HEK293 (cell line): ENCODE data around the gene BACE1-AS.

Source experiments
- CTCF ChIA-PET: fragments of 350-600 bp; formaldehyde crosslinking; extraction: SDS; loops from one replicate; lab custom pipeline; 2021; ENCODE audit warnings: antibody characterized with exemption; lab: Yijun Ruan, JAX
- POLR2A ChIA-PET: fragments of 300-600 bp; formaldehyde crosslinking; extraction: SDS; loops from one replicate; lab custom pipeline; 2020; ENCODE audit warnings: antibody characterized with exemption, inconsistent platforms; lab: Yijun Ruan, JAX
- H3K27ac ChIP-seq: fragments of 200-500 bp; sonication (Bioruptor generic); 2 replicates; pipeline ENCODE4 v1.5.1; 2014; ENCODE audit warnings: low read depth, low read length, control low read depth, inconsistent platforms; ENCODE audit errors: extremely low read depth
- H3K36me3 ChIP-seq, 2 experiments: fragments of 200-500 bp in 1 of 2; sonication (Bioruptor generic) in 1 of 2; 1 replicate in 1 of 2; 2 replicates in 1 of 2; pipeline ENCODE4 v1.5.1; 2014 to 2017; ENCODE audit warnings: inconsistent platforms in 2 of 2, low read length in 2 of 2; ENCODE audit not compliant: control insufficient read depth in 2 of 2, insufficient read depth in 1 of 2
- H3K4me1 ChIP-seq: fragments of 200-500 bp; sonication (Bioruptor generic); 2 replicates; pipeline ENCODE4 v1.5.1; 2014; ENCODE audit warnings: mild to moderate bottlenecking, low read length, inconsistent platforms; ENCODE audit not compliant: control insufficient read depth, insufficient read depth
- H3K4me3 ChIP-seq: 2 replicates; pipeline ENCODE4 v1.5.1; 2011; ENCODE audit warnings: low read depth, mild to moderate bottlenecking, control low read depth, low read length, moderate library complexity
- H3K9me3 ChIP-seq: fragments of 200-500 bp; sonication (Bioruptor generic); 2 replicates; pipeline ENCODE4 v1.5.1; 2014; ENCODE audit warnings: low read depth, low read length, inconsistent platforms; ENCODE audit not compliant: control insufficient read depth, insufficient read depth
- GLIS2 ChIP-seq: fragments of 450-650 bp; formaldehyde crosslinking; IDR thresholded peaks from 2 replicates; pipeline ENCODE4 v1.5.1; 2016; ENCODE audit warnings: missing biosample characterization, missing genetic modification characterization
- HOXC10 ChIP-seq: sonication (generic); formaldehyde crosslinking; IDR thresholded peaks from 2 replicates; pipeline ENCODE4 v1.8.1; 2023; ENCODE audit warnings: mild to moderate bottlenecking, missing genetic modification reagents
- MEIS1 ChIP-seq: sonication (generic); formaldehyde crosslinking; IDR thresholded peaks from 2 replicates; pipeline ENCODE4 v1.8.1; 2022; ENCODE audit warnings: missing genetic modification reagents, mild to moderate bottlenecking, borderline replicate concordance
- ZIC2 ChIP-seq: fragments of 450-650 bp; formaldehyde crosslinking; IDR thresholded peaks from 2 replicates; pipeline ENCODE4 v1.5.1; 2016; ENCODE audit warnings: missing biosample characterization, missing genetic modification characterization
- ZNF121 ChIP-seq: fragments of 450-650 bp; formaldehyde crosslinking; IDR thresholded peaks from 2 replicates; pipeline ENCODE4 v1.5.1; 2016; ENCODE audit warnings: missing biosample characterization, missing genetic modification characterization
- ZNF138 ChIP-seq: fragments of 450-650 bp; formaldehyde crosslinking; IDR thresholded peaks from 2 replicates; pipeline ENCODE4 v1.5.1; 2016; ENCODE audit warnings: missing biosample characterization, missing genetic modification characterization, borderline replicate concordance
- ZNF184 ChIP-seq: fragments of 450-650 bp; IDR thresholded peaks from 2 replicates; pipeline ENCODE4 v1.5.1; 2018; ENCODE audit warnings: missing biosample characterization, mild to moderate bottlenecking, missing genetic modification characterization
- ZNF302 ChIP-seq: fragments of 450-650 bp; formaldehyde crosslinking; IDR thresholded peaks from 2 replicates; pipeline ENCODE4 v1.5.1; 2016; ENCODE audit warnings: missing biosample characterization, missing genetic modification characterization, low read depth
- ZNF394 ChIP-seq: fragments of 450-650 bp; formaldehyde crosslinking; IDR thresholded peaks from 2 replicates; pipeline ENCODE4 v1.5.1; 2016; ENCODE audit warnings: missing biosample characterization, missing genetic modification characterization, mild to moderate bottlenecking, moderate library complexity, borderline replicate concordance
- ZNF768 ChIP-seq: fragments of 450-650 bp; formaldehyde crosslinking; IDR thresholded peaks from 2 replicates; pipeline ENCODE4 v1.5.1; 2018; ENCODE audit warnings: missing biosample characterization, mild to moderate bottlenecking, missing genetic modification characterization
- TF ChIP-seq, protein P1 (sequence below): fragments of 450-650 bp; formaldehyde crosslinking; IDR thresholded peaks from 2 replicates; pipeline ENCODE4; 2016; ENCODE audit warnings: missing biosample characterization, missing genetic modification characterization
- TF ChIP-seq, protein P2 (sequence below): fragments of 450-650 bp; formaldehyde crosslinking; IDR thresholded peaks from 2 replicates; pipeline ENCODE4 v1.5.1; 2017; ENCODE audit warnings: missing biosample characterization, missing genetic modification characterization
- TF ChIP-seq, protein P3 (sequence below): fragments of 450-650 bp; formaldehyde crosslinking; IDR thresholded peaks from 2 replicates; pipeline ENCODE4 v1.5.1; 2016; ENCODE audit warnings: missing biosample characterization, missing genetic modification characterization, borderline replicate concordance
- TF ChIP-seq, protein P4 (sequence below): fragments of 450-650 bp; formaldehyde crosslinking; IDR thresholded peaks from 2 replicates; pipeline ENCODE4 v1.5.1; 2016; ENCODE audit warnings: missing biosample characterization, missing genetic modification characterization

BACE1-AS gene

DNA sequence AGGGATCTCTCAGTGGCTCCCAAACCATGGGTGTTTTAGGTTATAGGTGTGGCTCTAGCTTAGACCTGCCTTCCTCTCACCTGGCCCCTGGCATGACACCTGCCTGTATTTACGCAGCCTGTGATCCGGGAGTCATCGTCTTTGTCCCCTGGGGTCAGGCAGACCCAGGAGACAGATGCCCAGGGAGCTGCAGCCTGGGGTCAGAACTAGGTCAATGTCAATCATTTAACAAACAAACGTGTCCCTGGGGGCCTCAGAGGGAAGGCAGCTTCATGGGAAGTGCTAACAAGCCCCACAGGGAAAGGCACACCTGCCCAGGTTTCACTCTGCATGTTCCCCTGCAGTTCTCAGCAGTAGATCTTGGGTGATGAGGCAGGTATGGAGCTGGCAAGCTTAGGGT is 12.0 kb downstream of the BACE1-AS start:
- CTCF ChIA-PET: interaction anchor here (0.9 kb wide), 1 partner anchor 123 kb away, joined by 3 read pairs; no protein-coding TSS in a partner anchor
- POLR2A ChIA-PET: interaction anchor here (0.5 to 1.5 kb wide), 2 partner anchors 11 to 12 kb away, joined by 4 to 5 read pairs; partner anchors contain the start of gene BACE1-AS
- Histone ChIP-seq H3K27ac (no peak overlapping the region), H3K4me3 (no peak overlapping the region), H3K4me1 (no peaks in the 10 kb centered on the region), H3K36me3 (no peaks in the 10 kb centered on the region), H3K9me3 (no peaks in the 10 kb centered on the region)
- 0 out of 2 replicates have a peak, but pooled peaks have one; percentile 11 for TF ChIP-seq ZIC2 (tag by site-specific recombination)
- no peak for TF ChIP-seq GLIS2

DNA sequence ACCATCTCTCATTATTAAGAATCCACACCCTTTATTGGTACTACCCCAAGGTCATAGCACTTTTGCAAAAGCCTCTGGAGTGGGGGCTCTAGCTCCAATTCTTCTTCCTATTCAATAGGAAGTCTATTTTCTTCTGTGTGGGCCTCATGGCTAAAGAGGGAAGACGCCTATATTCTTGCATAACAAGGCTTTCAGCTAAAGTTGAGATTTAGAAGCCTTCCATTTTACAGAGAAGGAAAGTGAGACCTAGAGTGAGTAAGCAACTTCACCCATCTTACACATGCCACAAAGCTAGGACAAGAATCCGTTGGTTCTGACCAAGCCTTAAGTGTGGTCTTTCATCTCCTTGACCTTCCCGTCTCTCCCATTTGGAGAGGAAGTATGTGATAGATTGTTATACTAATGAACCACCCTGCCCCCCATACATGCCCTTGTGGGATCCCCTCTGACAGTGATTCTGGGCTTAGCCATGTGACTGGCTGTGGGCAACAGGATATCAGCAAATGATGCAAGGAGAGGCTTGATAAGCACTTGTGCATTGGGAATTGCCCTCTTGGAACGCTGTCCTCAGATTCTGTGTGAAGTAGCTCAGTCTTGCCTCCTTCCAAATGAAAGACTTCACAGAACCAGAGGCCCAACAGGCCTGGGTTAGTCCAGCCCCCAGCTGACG is 12.6 kb downstream of the BACE1-AS start:
- Histone ChIP-seq H3K4me1 (no peaks in the 10 kb centered on the region), H3K9me3 (no peaks in the 10 kb centered on the region), H3K4me3 (no peak overlapping the region), H3K27ac (no peak overlapping the region)
- POLR2A ChIA-PET: interaction anchor here (0.5 to 1.5 kb wide), 3 partner anchors 11 to 207 kb away, joined by 3 to 5 read pairs (median 4); partner anchors contain the start of gene BACE1-AS
- TF ChIP-seq ZNF394: no peak
- TF ChIP-seq, protein P1, sequence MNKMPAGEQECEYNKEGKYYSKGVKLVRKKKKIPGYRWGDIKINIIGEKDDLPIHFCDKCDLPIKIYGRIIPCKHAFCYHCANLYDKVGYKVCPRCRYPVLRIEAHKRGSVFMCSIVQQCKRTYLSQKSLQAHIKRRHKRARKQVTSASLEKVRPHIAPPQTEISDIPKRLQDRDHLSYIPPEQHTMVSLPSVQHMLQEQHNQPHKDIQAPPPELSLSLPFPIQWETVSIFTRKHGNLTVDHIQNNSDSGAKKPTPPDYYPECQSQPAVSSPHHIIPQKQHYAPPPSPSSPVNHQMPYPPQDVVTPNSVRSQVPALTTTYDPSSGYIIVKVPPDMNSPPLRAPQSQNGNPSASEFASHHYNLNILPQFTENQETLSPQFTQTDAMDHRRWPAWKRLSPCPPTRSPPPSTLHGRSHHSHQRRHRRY: no peak
- no peak for TF ChIP-seq MEIS1 (CRISPR knock-in tag)
- no peak for TF ChIP-seq ZNF768 (tag by site-specific recombination)
- TF ChIP-seq ZNF302 (tag by site-specific recombination): no peak
- TF ChIP-seq, protein P2, sequence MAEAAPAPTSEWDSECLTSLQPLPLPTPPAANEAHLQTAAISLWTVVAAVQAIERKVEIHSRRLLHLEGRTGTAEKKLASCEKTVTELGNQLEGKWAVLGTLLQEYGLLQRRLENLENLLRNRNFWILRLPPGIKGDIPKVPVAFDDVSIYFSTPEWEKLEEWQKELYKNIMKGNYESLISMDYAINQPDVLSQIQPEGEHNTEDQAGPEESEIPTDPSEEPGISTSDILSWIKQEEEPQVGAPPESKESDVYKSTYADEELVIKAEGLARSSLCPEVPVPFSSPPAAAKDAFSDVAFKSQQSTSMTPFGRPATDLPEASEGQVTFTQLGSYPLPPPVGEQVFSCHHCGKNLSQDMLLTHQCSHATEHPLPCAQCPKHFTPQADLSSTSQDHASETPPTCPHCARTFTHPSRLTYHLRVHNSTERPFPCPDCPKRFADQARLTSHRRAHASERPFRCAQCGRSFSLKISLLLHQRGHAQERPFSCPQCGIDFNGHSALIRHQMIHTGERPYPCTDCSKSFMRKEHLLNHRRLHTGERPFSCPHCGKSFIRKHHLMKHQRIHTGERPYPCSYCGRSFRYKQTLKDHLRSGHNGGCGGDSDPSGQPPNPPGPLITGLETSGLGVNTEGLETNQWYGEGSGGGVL: no peak
- TF ChIP-seq ZNF138 (tag by site-specific recombination): no peak
- TF ChIP-seq HOXC10 (CRISPR knock-in tag): no peak
- TF ChIP-seq, all 188 proteins: peak for 0
- CTCF ChIA-PET: interaction anchor here (0.9 kb wide), 1 partner anchor 123 kb away, joined by 3 read pairs; no protein-coding TSS in a partner anchor
- H3K36me3 ChIP-seq: no peaks in the 10 kb centered on the region

DNA sequence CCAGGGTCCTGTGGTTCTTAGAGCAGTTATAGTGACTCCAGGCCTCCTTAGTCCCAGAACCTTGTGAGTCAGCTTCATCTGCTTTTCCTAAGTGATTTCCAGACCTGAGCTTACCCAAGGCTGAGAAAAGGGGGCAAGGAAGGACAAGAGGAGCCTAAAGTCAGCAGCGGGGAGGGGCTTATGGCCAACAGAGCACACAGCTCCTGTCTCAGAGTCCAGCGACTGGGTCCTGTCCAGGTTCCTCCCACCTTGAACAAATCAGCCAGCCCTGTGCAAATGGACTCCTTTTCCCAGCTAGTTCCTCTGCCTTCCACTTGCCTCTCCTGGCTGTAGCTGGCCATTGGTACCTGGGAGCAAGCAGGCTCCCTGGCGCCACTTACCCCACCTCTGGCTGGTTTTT is 14.0 kb downstream of the BACE1-AS start:
- Histone ChIP-seq H3K4me1 (no peaks in the 10 kb centered on the region), H3K27ac (no peak overlapping the region), H3K36me3 (no peaks in the 10 kb centered on the region), H3K4me3 (no peak overlapping the region), H3K9me3 (no peaks in the 10 kb centered on the region)
- ChIA-PET POLR2A (interaction anchor here (0.7 kb wide), 1 partner anchor 15 kb away, joined by 4 read pairs; no protein-coding TSS in a partner anchor), CTCF (no interaction called here)
- TF ChIP-seq ZNF121 (tag by site-specific recombination) (no peak), ZNF184 (no peak)
- TF ChIP-seq, protein P3, sequence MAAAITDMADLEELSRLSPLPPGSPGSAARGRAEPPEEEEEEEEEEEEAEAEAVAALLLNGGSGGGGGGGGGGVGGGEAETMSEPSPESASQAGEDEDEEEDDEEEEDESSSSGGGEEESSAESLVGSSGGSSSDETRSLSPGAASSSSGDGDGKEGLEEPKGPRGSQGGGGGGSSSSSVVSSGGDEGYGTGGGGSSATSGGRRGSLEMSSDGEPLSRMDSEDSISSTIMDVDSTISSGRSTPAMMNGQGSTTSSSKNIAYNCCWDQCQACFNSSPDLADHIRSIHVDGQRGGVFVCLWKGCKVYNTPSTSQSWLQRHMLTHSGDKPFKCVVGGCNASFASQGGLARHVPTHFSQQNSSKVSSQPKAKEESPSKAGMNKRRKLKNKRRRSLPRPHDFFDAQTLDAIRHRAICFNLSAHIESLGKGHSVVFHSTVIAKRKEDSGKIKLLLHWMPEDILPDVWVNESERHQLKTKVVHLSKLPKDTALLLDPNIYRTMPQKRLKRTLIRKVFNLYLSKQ: no peak
- TF ChIP-seq, protein P4, sequence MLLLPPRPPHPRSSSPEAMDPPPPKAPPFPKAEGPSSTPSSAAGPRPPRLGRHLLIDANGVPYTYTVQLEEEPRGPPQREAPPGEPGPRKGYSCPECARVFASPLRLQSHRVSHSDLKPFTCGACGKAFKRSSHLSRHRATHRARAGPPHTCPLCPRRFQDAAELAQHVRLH (tag by site-specific recombination): no peak
